ENCODE results near the gene PPFIA2. TPM values are rescaled to one million over a fixed set of nuclear protein-coding genes. Genes with fewer than 3 reads are reported as not detected.

PPFIA2 gene
- total RNA-seq, 1 experiment from 2014 or later, result not detected

DNA sequence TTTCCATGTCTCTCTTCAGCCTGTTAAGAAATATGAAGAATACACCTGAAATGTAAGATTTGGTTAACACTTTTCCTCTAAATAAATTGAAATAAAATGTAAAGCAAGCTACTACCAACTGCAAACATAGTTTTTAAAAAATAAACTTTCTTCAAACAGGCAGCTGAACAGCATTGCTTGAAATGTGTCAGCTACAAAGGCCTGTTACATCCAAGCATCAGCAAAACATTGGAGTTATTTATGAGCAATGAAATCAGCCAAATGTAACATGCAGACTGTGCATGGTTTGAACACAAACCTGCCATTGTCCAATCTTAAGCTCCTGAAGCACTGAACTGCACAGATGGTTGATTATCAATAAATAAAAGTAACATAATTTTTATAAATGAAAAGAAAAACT is 390.0 kb downstream of the PPFIA2 start:
- no peak for DNase-seq (ENCODE audit: extremely low read depth, low read depth)

DNA sequence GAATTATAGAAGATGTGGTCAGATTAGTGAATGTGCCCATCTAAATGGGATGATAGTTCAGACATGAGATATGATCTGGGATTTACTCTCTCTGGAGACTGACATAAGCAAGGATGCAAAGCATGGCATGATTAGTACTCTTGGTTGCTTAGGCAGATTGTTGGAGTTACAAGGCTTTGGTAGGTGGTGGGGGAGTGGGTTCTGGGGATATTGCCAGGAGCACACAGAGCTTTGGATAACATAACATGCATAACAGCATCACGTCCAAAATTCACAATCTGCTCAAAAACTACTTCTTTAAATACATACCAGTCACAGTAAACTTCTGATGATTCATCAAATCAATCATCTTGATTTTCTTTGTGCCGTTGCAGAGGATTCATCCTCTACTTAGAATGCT is 393.9 kb downstream of the PPFIA2 start:
- no peak for DNase-seq (ENCODE audit: extremely low read depth, low read depth)

DNA sequence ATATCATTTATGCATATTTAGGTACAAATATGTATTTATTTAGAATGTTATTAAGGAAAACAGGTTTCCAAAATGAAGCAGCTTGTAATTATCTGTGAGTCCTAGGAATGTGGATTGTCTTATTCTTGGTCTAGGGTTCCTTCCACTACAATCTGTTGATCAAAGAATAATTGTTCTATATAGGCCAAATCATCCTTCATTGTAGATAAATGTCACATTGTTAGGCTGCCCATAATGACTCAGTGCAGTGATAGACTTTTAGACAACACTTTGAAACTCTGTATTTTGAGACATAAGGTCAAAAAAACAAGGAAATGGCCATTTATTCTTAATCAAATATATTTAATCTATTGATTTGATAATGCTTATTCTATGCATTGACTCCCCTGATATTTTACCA is 398.2 kb downstream of the PPFIA2 start:
- no peak for DNase-seq (ENCODE audit: extremely low read depth, low read depth)

GRCh38 chr12:81359736-81360135 is 399.4 kb downstream of the PPFIA2 start:
- DNase-seq (ENCODE audit: extremely low read depth, low read depth), result no peak

DNA sequence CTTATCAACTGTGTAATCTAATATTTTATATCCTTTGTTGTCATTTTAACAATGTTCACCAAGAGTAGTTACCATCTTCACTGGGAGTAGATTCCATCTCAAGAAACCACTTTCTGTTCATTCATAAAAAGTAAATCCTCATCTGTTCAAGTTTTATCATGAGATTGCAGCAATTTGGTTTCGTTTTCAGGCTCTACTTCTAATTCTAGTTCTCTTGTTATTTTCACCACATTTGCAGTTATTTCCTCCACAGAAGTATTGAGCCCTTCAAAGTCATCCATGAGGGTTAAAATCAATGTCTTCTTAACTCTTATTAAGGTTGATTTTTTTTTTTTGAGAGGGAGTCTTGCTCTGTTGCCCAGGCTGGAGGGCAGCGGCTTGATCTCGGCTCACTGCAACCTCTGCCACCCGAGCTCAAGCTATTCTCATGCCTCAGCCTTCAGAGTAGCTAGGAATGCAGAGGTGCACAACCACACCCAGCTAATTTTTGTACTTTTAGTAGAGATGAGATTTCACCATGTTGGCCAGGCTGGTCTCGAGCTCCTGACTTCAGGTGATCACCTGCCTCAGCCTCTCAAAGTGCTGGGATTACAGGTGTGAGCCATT is 404.7 kb downstream of the PPFIA2 start:
- no peak for DNase-seq (ENCODE audit: extremely low read depth, low read depth)

- no peak for DNase-seq (ENCODE audit: extremely low read depth, low read depth)
These were observed 408.8 kb downstream of the PPFIA2 start for GRCh38 chr12:81350309-81350708.

DNA sequence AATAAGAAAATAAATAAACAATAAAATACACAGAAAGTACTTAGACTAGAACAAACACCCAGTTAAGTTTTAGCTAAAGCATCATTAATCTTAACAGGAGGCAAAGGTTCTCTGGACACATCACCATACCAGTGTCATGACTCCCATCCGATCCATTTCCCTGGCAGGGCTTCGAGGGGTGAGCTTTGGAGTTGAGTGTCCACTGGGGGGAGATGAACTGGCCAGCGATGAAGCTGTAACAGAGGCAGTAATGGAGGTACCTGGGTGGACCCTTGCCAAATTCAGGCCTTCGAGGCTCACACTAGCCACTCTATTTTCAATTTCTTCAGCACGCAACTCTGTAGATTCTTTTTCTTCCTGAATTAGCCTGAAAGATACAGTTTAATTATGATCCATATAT is 411.7 kb downstream of the PPFIA2 start:
- no peak for DNase-seq (ENCODE audit: extremely low read depth, low read depth)

DNA sequence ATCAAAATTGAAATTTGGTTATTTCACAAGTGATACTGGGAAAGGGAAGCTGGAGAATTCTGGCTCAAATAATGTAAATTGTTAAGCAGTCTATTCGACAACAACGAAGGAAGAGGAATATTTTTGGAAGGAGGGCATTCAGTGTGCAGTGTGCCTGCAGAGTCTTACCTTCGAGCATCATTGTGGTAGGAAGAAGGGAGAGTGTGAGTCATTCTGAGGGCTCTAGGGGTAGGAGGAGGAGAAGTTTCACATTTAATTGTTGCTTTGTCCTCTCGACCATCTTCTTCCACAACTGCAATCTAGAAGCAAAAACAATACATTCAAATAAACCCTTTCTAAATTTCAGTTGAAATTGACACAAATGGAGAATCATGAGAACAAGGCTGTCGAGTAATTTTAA is 418.2 kb downstream of the PPFIA2 start:
- DNase-seq (ENCODE audit: extremely low read depth, low read depth), result no peak

DNA sequence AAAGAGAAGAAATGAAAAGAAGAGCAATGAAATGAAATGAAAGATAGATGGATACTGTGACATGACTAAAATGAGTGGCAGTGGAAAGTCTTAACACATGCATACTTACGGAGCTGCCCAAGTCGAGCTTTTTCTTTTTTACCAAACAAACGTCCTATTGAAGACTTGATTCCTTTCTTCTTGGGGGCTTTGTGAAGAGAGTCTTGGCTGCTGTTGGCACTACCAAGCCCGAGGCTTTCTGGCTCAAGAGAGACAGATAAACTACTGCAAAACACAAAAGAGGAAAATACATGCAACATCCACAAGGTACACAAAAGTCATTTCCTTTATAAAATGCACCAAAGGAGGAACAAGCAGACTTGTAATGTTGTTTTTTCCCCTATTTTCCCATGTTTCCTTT is 420.1 kb downstream of the PPFIA2 start:
- DNase-seq (ENCODE audit: extremely low read depth, low read depth), result no peak

DNA sequence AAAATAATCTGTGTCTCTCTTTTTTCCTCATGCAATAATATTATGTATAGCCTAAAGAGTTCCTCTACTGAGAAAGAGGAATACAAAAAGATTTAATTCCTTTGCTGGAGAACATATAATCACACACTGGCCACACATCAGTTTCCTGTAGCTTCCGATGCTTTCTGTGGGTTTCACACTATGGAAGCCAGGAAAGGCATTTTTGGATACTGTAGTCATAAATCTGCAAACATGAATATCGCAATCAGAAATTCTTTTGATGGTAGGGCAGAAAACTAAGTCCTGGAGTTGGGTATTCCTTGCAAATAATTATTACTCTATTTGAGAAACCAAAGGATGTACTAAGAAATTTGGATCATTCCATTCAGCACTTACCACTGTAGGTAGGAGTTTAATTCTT is 421.3 kb downstream of the PPFIA2 start:
- no peak for DNase-seq (ENCODE audit: extremely low read depth, low read depth)

DNA sequence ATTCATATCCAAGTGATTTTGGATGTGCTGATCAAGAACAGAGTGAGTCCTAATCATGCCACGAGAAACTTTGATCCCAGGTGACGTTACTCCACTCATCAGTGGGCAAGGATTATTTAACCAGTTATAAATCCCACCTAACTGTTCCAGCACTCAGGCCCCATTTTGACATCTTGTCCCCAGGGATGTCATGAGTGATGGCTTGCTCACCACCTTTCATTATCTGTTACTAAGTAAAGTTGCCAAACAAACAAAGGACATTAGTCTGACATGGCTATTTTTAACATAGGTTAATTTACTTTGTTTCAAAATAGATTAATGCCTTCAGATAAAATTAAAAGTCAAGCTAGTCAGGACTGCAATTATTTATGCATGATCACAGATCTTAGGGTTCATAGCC is 425.3 kb downstream of the PPFIA2 start:
- no peak for DNase-seq (ENCODE audit: extremely low read depth, low read depth)

- no peak for DNase-seq (ENCODE audit: extremely low read depth, low read depth)
These were observed 427.1 kb downstream of the PPFIA2 start for GRCh38 chr12:81332054-81332453.

DNA sequence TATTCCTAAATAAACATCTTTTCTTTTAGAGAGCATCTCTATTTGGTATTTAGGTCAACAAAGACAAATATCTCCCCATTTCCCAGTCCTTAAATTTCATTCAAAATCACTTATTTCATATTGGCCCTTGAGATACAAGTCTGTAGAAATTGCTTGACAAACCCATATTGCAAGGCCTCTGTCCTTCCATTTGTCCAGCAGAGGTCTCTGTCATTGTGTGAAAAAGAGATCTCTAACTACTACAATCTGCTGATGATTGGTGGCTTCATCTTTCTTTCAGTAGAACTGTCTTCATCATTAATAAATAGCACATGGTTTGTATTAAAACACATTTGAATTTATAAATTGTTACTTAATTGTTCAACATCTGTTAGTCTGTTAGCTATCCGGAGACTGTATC is 428.7 kb downstream of the PPFIA2 start:
- DNase-seq (ENCODE audit: extremely low read depth, low read depth), result no peak

- DNase-seq (ENCODE audit: extremely low read depth, low read depth), result peak; percentile 9
These were observed 430.1 kb downstream of the PPFIA2 start for GRCh38 chr12:81329085-81329484.

GRCh38 chr12:81327425-81327824 is 431.7 kb downstream of the PPFIA2 start:
- DNase-seq (ENCODE audit: extremely low read depth, low read depth), result no peak

DNA sequence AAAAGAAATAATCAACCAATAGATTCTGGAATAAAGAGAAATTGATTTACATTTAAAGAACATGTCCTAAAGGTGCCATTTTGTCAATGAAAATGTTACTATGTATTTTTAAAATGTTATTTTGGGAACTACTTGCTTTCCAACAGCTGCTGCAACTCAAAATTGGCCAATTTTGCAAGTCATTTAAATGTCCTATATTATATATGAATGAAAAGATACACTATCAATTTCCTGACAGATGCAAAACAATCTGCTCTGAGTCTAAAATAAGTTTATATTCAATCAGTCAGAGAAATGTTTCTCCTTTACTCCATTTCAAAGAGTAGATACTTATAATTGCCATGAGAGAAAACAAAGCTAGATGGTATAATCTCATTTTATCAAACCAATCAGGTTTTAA is 434.1 kb downstream of the PPFIA2 start:
- no peak for DNase-seq (ENCODE audit: extremely low read depth, low read depth)

DNA sequence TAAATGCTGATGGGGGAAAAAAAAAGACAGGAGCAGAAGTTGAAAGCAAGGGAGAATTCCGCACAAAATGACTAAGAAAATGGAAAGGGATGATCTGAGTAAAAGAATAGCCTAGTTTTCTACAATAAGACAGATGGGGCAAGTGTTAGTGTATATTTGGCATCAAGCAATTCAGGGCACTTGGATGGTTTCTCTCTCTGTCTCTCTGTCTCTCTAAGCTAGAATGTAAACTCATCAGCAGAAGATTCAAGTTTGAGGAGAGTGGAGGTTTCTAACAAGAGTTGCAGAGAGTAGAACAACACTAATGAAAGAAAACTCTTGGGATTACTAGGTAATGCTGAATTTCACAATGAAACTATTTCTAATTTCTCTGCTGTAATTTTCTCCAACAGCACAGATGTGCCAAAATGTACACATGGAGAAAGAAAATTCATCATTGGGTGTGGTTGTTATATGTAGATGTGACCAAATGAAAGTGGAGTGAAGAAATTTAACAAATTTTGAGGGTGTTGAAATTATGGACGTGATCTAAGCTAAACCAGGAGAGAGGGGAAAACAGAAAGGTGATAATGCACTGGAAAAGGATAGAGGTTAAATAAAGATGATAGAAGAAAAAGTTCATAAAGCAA is 444.1 kb downstream of the PPFIA2 start:
- no peak for DNase-seq (ENCODE audit: extremely low read depth, low read depth)

DNA sequence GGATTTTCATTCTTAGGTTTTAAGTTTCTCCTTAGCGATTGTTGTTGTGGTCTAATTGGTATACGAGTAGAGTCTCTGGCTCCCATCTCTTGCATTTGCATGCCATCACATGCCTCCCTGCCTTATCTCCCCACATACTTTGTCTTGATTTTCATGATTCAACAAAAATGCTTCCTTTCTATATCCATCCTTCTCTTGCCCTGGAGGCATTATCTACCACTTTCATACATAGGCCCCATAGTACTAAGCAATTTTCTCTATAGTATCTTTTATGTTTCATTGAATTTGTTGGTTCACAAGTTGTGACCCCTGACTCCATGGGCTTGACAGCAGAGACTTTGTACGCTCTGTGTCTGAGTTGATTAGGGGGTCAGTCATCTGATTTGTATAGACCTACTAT is 455.2 kb downstream of the PPFIA2 start:
- DNase-seq (ENCODE audit: extremely low read depth, low read depth), result no peak

- no peak for DNase-seq (ENCODE audit: extremely low read depth, low read depth)
These were observed 458.7 kb downstream of the PPFIA2 start for GRCh38 chr12:81300454-81300853.

DNA sequence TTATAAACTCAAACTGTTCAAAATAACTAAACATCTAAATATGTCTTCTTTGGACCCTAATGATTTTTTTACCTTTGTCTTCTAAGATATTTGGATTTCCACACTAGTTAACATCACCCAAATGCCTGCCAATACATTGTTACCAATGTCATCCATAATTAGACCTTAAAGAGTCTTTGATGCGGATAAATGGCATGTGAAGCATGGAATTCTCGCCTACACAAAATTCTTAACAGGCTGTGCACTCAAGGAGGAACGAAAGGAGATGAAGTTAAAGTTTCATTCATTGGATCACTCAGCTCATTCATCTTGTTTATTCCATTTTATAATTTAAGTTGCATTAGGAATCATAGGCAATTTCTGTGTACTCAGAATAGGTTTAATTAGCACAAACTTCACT is 461.5 kb downstream of the PPFIA2 start:
- DNase-seq (ENCODE audit: extremely low read depth, low read depth), result no peak

DNA sequence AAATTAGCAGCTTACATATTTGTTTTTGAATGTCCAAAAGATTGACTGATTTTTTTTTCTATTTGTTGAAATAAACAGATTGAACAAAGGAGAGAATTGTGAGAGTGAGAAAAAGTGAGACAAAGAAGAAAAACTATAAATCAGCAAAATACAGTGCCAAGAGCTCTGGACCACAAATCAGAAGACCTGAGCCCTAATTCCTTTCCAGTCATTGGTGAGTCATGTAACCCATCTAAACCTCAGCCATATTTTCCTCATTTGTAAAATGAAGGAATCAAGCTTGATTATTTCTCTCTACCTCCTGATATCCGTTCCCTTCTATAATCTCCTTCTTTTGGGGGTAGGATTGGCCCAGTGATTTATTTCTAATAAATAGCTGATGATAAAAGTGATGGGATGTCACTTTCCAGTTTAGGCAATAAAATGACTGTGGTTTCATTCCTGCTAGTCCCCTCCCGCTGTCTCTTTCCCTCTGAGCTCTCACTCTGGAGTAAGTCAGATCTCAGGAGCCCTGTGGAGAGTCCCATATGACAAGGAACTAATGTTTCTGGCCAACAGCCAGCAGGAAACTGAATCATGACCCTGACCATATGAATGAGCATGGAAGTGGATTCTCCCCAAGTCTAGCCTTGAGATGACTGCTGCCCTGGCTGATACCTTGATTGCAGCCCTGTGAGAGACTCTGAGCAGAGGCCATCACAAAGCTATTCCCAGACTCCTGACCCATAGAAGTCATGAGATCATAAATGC is 462.4 kb downstream of the PPFIA2 start:
- DNase-seq (ENCODE audit: extremely low read depth, low read depth), result no peak

- no peak for DNase-seq (ENCODE audit: extremely low read depth, low read depth)
These were observed 463.9 kb downstream of the PPFIA2 start for GRCh38 chr12:81295251-81295650.
